ENCODE data around the gene PDE10A.

The PDE10A gene

DNA sequence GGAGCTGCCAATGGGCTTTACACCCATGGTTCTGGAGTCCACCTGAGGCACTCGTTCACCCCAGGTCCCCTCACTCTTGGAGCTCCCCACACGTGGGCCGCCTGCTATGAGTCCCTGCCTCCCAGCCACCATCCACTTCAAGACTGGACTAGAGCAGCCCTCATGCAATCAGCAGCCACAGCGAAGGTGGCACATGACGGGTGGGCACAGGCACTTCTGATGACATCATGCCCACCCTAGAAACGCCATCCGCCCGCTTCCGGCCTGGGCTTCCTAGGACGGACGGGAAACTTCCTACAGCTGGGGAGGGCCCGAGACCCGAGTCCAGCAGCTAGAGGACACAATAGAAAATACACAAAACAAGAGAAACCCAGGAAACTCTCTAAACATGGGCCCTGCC lies 85.5 kb downstream of the PDE10A start:
- no peak for DNase-seq (ENCODE audit: low read depth)
- no peak overlapping the region for H3K4me3 ChIP-seq (ENCODE audit: low read depth, low read length)
- TF ChIP-seq POLR2A (IDR thresholded peaks at IDR 0.05; ENCODE audit: extremely low read depth, insufficient read length) (no peak), MYC (IDR thresholded peaks at IDR 0.05; ENCODE audit: low read depth, low read length) (no peak)
- TF ChIP-seq, protein P1, sequence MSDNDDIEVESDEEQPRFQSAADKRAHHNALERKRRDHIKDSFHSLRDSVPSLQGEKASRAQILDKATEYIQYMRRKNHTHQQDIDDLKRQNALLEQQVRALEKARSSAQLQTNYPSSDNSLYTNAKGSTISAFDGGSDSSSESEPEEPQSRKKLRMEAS (IDR thresholded peaks at IDR 0.05; ENCODE audit: low read depth, low read length), result no peak
- TF ChIP-seq, protein P2, sequence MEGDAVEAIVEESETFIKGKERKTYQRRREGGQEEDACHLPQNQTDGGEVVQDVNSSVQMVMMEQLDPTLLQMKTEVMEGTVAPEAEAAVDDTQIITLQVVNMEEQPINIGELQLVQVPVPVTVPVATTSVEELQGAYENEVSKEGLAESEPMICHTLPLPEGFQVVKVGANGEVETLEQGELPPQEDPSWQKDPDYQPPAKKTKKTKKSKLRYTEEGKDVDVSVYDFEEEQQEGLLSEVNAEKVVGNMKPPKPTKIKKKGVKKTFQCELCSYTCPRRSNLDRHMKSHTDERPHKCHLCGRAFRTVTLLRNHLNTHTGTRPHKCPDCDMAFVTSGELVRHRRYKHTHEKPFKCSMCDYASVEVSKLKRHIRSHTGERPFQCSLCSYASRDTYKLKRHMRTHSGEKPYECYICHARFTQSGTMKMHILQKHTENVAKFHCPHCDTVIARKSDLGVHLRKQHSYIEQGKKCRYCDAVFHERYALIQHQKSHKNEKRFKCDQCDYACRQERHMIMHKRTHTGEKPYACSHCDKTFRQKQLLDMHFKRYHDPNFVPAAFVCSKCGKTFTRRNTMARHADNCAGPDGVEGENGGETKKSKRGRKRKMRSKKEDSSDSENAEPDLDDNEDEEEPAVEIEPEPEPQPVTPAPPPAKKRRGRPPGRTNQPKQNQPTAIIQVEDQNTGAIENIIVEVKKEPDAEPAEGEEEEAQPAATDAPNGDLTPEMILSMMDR (IDR thresholded peaks at IDR 0.05; ENCODE audit: low read depth, low read length), result no peak

DNA sequence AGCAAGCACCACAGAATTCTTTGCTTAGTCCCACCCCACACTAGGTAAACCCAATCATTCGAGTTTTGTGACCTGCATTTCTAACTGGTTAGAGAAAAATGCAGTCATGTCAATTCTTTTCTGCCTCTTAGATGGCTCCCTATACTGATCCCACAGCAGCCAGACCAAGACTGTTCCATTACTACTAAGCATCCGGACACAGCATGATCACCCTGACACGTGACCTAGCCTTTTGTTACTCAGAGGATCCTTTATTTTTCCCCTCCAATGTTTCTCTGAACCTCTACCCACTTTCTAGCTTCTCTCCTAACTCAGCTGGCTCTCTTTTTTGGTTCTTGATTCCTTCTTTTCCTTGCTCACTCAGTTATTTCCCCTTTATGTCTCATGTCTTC lies 87.9 kb downstream of the PDE10A start:
- no peak overlapping the region for H3K4me3 ChIP-seq (ENCODE audit: low read depth, low read length)
- TF ChIP-seq, protein P1 (IDR thresholded peaks at IDR 0.05; ENCODE audit: low read depth, low read length), result no peak
- TF ChIP-seq POLR2A (IDR thresholded peaks at IDR 0.05; ENCODE audit: extremely low read depth, insufficient read length), result no peak
- TF ChIP-seq, protein P2 (IDR thresholded peaks at IDR 0.05; ENCODE audit: low read depth, low read length), result no peak
- no peak for TF ChIP-seq MYC (IDR thresholded peaks at IDR 0.05; ENCODE audit: low read depth, low read length)
- DNase-seq (ENCODE audit: low read depth), result no peak

GRCh38 chr6:165574220-165575157 lies 88.6 kb downstream of the PDE10A start:
- no peak for DNase-seq (ENCODE audit: low read depth)
- TF ChIP-seq, protein P2 (IDR thresholded peaks at IDR 0.05; ENCODE audit: low read depth, low read length), result no peak
- TF ChIP-seq POLR2A (IDR thresholded peaks at IDR 0.05; ENCODE audit: extremely low read depth, insufficient read length) (no peak), MYC (IDR thresholded peaks at IDR 0.05; ENCODE audit: low read depth, low read length) (no peak)
- TF ChIP-seq, protein P1 (IDR thresholded peaks at IDR 0.05; ENCODE audit: low read depth, low read length), result no peak
- no peak overlapping the region for H3K4me3 ChIP-seq (ENCODE audit: low read depth, low read length)

- TF ChIP-seq, protein P1 (IDR thresholded peaks at IDR 0.05; ENCODE audit: low read depth, low read length), result no peak
- TF ChIP-seq POLR2A (IDR thresholded peaks at IDR 0.05; ENCODE audit: extremely low read depth, insufficient read length) (no peak), MYC (IDR thresholded peaks at IDR 0.05; ENCODE audit: low read depth, low read length) (no peak)
- TF ChIP-seq, protein P2 (IDR thresholded peaks at IDR 0.05; ENCODE audit: low read depth, low read length), result no peak
- H3K4me3 ChIP-seq (ENCODE audit: low read depth, low read length), result no peak overlapping the region
- DNase-seq (ENCODE audit: low read depth), result no peak
Measured at GRCh38 chr6:165573671-165574070, 89.4 kb downstream of the PDE10A start.

DNA sequence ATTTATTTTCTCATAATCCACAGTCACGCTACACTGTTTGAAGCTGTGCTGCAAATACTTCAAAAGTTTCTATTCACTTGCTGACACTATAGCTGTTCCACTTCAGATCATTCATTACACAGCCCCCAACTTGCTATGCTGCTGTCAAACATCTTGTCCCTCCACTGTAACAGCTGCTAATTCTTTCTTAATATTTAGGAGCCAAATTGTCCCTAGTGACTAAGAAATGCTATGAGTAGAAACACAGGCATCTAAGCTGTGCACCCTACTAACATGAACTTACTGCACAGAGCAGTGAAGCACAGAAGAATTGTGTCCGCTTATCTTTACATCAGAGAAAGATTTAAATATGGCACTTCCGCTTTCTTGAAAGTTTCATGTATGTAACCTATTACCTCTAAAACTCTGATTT lies 91.3 kb downstream of the PDE10A start:
- H3K4me3 ChIP-seq (ENCODE audit: low read depth, low read length), result no peak overlapping the region
- no peak for DNase-seq (ENCODE audit: low read depth)
- no peak for TF ChIP-seq MYC (IDR thresholded peaks at IDR 0.05; ENCODE audit: low read depth, low read length)
- TF ChIP-seq, protein P2 (IDR thresholded peaks at IDR 0.05; ENCODE audit: low read depth, low read length), result no peak
- TF ChIP-seq, protein P1 (IDR thresholded peaks at IDR 0.05; ENCODE audit: low read depth, low read length), result no peak

All from NB4 (cell line).